K562 (cell line): ENCODE results near the gene TLNRD1. TPM values are rescaled to one million over a fixed set of nuclear protein-coding genes. Genes with fewer than 3 reads are reported as not detected.

ENCODE experiments used
- HNRNPLL ChIP-seq: fragments of 200-400 bp; formaldehyde crosslinking; IDR thresholded peaks from 2 replicates; pipeline ENCODE4 v1.6.1; 2017; ENCODE audit warnings: low read length, low read depth, mild to moderate bottlenecking; ENCODE audit not compliant: poor library complexity, severe bottlenecking
- JUND ChIP-seq, 2 experiments: IDR thresholded peaks; 2 replicates in 1 of 2; 3 replicates in 1 of 2; pipeline ENCODE4 v1.6.1; 2011; ENCODE audit warnings: borderline replicate concordance in 2 of 2, low read depth in 2 of 2, low read length in 2 of 2, improper control_type of control experiment in 1 of 2, missing biosample characterization in 1 of 2, missing genetic modification characterization in 1 of 2, missing genetic modification reagents in 1 of 2
- NFE2 ChIP-seq: IDR thresholded peaks from 2 replicates; pipeline ENCODE4 v1.6.1; 2014; ENCODE audit warnings: antibody characterized with exemption, low read depth
- NUFIP1 ChIP-seq: fragments of 450-650 bp; IDR thresholded peaks from 2 replicates; pipeline ENCODE4 v1.6.1; 2018; ENCODE audit not compliant: partially characterized antibody
- SRSF7 ChIP-seq: fragments of 200-400 bp; formaldehyde crosslinking; optimal IDR thresholded peaks from 2 replicates; pipeline ENCODE3; 2017; ENCODE audit warnings: mild to moderate bottlenecking, low read depth, low read length
- polyA plus RNA-seq, 8 experiments: library from polyadenylated mRNA; depleted of rRNA in 4 of 8; stranded (reverse) in 5 of 8; unstranded in 3 of 8; fragments of >200 nt; fragmentation: Nextera tagmentation in 2 of 8; fragmentation: Illumina TruSeq in 1 of 8; extraction: Ambion mirVana in 2 of 8; extraction: Trizol in 1 of 8; gene quantifications; 2 replicates each; pipeline versions ENCODE4 v1.2.1 to v1.2.3, GENCODE V29; 2011 to 2014; ENCODE audit warnings: inconsistent platforms in 1 of 8, missing spikeins in 1 of 8
- total RNA-seq, 7 experiments: library from RNA; depleted of rRNA in 6 of 7; stranded (reverse); fragments of >200 nt in 6 of 7; fragmentation: Illumina TruSeq in 2 of 7; extraction: Trizol in 2 of 7; gene quantifications; 2 replicates each; pipeline versions ENCODE4 v1.2.1 to v1.2.3, GENCODE V29; 2011 to 2021; ENCODE audit warnings: low replicate concordance in 1 of 7
- TF ChIP-seq, protein P1 (sequence below): fragments of 450-650 bp; conservative IDR thresholded peaks from 2 replicates; pipeline ENCODE4 v1.6.1; 2016; ENCODE audit warnings: missing genetic modification characterization, low read depth, mild to moderate bottlenecking, missing compliant biosample characterization, moderate library complexity
- TF ChIP-seq, protein P2 (sequence below): fragments of 450-650 bp; IDR thresholded peaks from 2 replicates; pipeline ENCODE4 v1.6.1; 2016; ENCODE audit warnings: borderline replicate concordance

TLNRD1 gene
- total and polyA plus RNA-seq, 9 of the 15 experiments (the other 6 are each of a cell fraction or from before 2014, with no cell fraction given): 1.1 to 33.1 (median 5.7) TPM

DNA sequence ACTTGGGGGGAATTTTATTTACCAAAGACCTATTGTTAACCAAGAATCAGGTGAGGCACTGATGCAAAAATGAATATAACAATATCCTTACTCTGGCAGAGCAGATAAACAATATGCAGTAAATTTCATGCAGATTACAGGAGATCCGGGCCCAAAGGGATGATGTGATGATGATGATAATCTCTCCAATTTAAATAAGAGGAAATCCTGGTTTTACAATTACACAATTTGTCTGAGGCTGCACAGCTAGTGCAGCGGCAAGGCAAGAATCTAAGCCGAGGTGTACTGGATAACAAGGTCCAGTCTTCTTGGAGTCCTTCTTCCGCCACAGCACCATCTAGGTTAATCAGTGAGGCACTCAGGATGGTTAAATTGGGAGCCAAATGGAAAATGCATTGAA lies 8.7 kb upstream of the TLNRD1 start (continued):
- TF ChIP-seq, protein P1, sequence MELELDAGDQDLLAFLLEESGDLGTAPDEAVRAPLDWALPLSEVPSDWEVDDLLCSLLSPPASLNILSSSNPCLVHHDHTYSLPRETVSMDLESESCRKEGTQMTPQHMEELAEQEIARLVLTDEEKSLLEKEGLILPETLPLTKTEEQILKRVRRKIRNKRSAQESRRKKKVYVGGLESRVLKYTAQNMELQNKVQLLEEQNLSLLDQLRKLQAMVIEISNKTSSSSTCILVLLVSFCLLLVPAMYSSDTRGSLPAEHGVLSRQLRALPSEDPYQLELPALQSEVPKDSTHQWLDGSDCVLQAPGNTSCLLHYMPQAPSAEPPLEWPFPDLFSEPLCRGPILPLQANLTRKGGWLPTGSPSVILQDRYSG: no peak
- TF ChIP-seq JUND (IDR thresholded peaks at IDR 0.05; ENCODE audit: borderline replicate concordance, low read depth, low read length): no peak
- no peak for TF ChIP-seq JUND (tag; IDR thresholded peaks at IDR 0.05; ENCODE audit: borderline replicate concordance, low read depth, low read length)
- TF ChIP-seq NFE2: no peak
- TF ChIP-seq, protein P2, sequence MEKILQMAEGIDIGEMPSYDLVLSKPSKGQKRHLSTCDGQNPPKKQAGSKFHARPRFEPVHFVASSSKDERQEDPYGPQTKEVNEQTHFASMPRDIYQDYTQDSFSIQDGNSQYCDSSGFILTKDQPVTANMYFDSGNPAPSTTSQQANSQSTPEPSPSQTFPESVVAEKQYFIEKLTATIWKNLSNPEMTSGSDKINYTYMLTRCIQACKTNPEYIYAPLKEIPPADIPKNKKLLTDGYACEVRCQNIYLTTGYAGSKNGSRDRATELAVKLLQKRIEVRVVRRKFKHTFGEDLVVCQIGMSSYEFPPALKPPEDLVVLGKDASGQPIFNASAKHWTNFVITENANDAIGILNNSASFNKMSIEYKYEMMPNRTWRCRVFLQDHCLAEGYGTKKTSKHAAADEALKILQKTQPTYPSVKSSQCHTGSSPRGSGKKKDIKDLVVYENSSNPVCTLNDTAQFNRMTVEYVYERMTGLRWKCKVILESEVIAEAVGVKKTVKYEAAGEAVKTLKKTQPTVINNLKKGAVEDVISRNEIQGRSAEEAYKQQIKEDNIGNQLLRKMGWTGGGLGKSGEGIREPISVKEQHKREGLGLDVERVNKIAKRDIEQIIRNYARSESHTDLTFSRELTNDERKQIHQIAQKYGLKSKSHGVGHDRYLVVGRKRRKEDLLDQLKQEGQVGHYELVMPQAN: no peak
- no peak for TF ChIP-seq HNRNPLL
- TF ChIP-seq NUFIP1: no peak
- no peak for TF ChIP-seq SRSF7
- TF ChIP-seq, all 486 proteins: peak for 0
